GM12878 (cell line): ENCODE data around the gene DNAAF8.

ENCODE experiments used
- ATF3 ChIP-seq: IDR thresholded peaks from 2 replicates; pipeline ENCODE4 v1.6.1; 2011; ENCODE audit warnings: low read depth, mild to moderate bottlenecking, low read length, moderate library complexity, borderline replicate concordance; ENCODE audit errors: extremely low read depth
- CTCF ChIP-seq, 3 experiments: IDR thresholded peaks in 2 of 3; conservative IDR thresholded peaks in 1 of 3; 2 replicates each; pipeline ENCODE4 v1.5.1; 2011; ENCODE audit warnings: low read depth in 3 of 3, low read length in 3 of 3, mild to moderate bottlenecking in 3 of 3, control low read depth in 2 of 3, moderate library complexity in 2 of 3, inconsistent platforms in 1 of 3, mixed read lengths in 1 of 3; ENCODE audit not compliant: control insufficient read depth in 2 of 3, insufficient read depth in 1 of 3; ENCODE audit errors: extremely low read depth in 1 of 3
- POLR2AphosphoS2 ChIP-seq: IDR thresholded peaks from 2 replicates; pipeline ENCODE4 v1.6.1; 2011; ENCODE audit warnings: low read depth, mild to moderate bottlenecking, low read length, improper control_type of control experiment, moderate library complexity
- TCF3 ChIP-seq: IDR thresholded peaks from 2 replicates; pipeline ENCODE4 v1.6.1; 2012; ENCODE audit warnings: low read depth, mild to moderate bottlenecking, low read length, borderline replicate concordance; ENCODE audit not compliant: insufficient read depth
- ZNF207 ChIP-seq: fragments of 450-650 bp; IDR thresholded peaks from 2 replicates; pipeline ENCODE4 v1.6.1; 2014; ENCODE audit warnings: antibody characterized with exemption, mild to moderate bottlenecking, borderline replicate concordance
- ZNF274 ChIP-seq: IDR thresholded peaks from one replicate; pipeline ENCODE4 v1.8.0; 2011; ENCODE audit not compliant: insufficient read length, insufficient read depth

- TF ChIP-seq CTCF (IDR thresholded peaks at IDR 0.05 in 2 of 3, conservative IDR thresholded peaks at IDR 0.05 in 1 of 3; ENCODE audit: control insufficient read depth in 2 of 3, extremely low read depth in 1 of 3, insufficient read depth in 1 of 3, low read depth in 3 of 3, low read length in 3 of 3) (no peak), ZNF207 (no peak), TCF3 (no peak), POLR2AphosphoS2 (no peak), ZNF274 (no peak), ATF3 (no peak)
Measured at GRCh38 chr16:4695473-4696171, 38.7 kb upstream of the DNAAF8 start.
